Natural killer cell (primary cell): ENCODE data around the gene CA12. TPM values are rescaled to one million over a fixed set of nuclear protein-coding genes. Genes with fewer than 3 reads are reported as not detected.

Experiments
- ATAC-seq, 3 donors: fragments of 150-1000 bp in 2 of 3; fragments of 200-7000 bp in 1 of 3; cut with Tn5 transposase; 1 replicate in 1 of 3; 2 replicates in 2 of 3; pipeline ENCODE4 v1.10.0; 2021; ENCODE audit warnings: mild to moderate bottlenecking in 2 of 3, moderate library complexity in 2 of 3
- DNase-seq, 2 donors: peaks; one replicate each; pipeline versions ENCODE4 v3.0.0 to v3.0.0-alpha.2; 2013 to 2021; ENCODE audit warnings: mixed read lengths in 1 of 2
- H3K27ac ChIP-seq: one replicate; pipeline ENCODE4 v1.5.1; 2013; ENCODE audit warnings: mild to moderate bottlenecking, low read length
- H3K27me3 ChIP-seq: one replicate; pipeline ENCODE4 v1.6.1; 2013; ENCODE audit warnings: low read length; ENCODE audit not compliant: control insufficient read depth, insufficient read depth
- H3K36me3 ChIP-seq: one replicate; pipeline ENCODE4 v1.6.1; 2013; ENCODE audit warnings: low read length; ENCODE audit not compliant: control insufficient read depth, insufficient read depth
- H3K4me1 ChIP-seq: one replicate; pipeline ENCODE4 v1.6.1; 2013; ENCODE audit warnings: low read length; ENCODE audit not compliant: control insufficient read depth, insufficient read depth
- H3K4me3 ChIP-seq: one replicate; pipeline ENCODE4 v1.5.1; 2013; ENCODE audit warnings: low read length
- H3K9me3 ChIP-seq: one replicate; pipeline ENCODE4 v1.6.1; 2013; ENCODE audit warnings: low read length; ENCODE audit not compliant: control insufficient read depth, insufficient read depth
- H3K27ac Mint-ChIP-seq, 2 donors: one replicate each; pipeline ENCODE4 v1.8.0; 2022; ENCODE audit warnings: mild to moderate bottlenecking in 2 of 2, mixed read lengths in 2 of 2, moderate library complexity in 1 of 2
- H3K27me3 Mint-ChIP-seq, 2 donors: one replicate each; pipeline ENCODE4 v1.8.0; 2022; ENCODE audit warnings: low read depth in 2 of 2, mixed read lengths in 2 of 2
- H3K36me3 Mint-ChIP-seq: one replicate; pipeline ENCODE4 v1.8.0; 2022; ENCODE audit warnings: mixed read lengths
- H3K4me1 Mint-ChIP-seq, 2 donors: one replicate each; pipeline ENCODE4 v1.8.0; 2022; ENCODE audit warnings: mixed read lengths in 2 of 2
- H3K4me3 Mint-ChIP-seq: one replicate; pipeline ENCODE4 v1.8.0; 2022; ENCODE audit warnings: mild to moderate bottlenecking, moderate library complexity, mixed read lengths
- H3K9me3 Mint-ChIP-seq, 2 donors: one replicate each; pipeline ENCODE4 v1.8.0; 2022; ENCODE audit warnings: mixed read lengths in 2 of 2
- WGBS: methylation state at CpG from one replicate; pipeline ENCODE4 v1.1.7; 2013; ENCODE audit warnings: missing lambda C conversion rate; ENCODE audit not compliant: insufficient coverage; 5-methylcytosine and 5-hydroxymethylcytosine counted together
- intact Hi-C: fragments of 100-400 bp; cut with micrococcal nuclease; formaldehyde crosslinking; loops from one replicate; pipeline ENCODE4 v1.14.2; 2022
- total RNA-seq, 4 donors: library from RNA; stranded (reverse); fragments of 120-200 nt in 1 of 4; gene quantifications; one replicate each; pipeline versions ENCODE4 v1.2.3 to v1.2.4, GENCODE V29; 2013 to 2022
- TF ChIP-seq, protein P1 (sequence below): fragments of 200-600 bp; IDR thresholded peaks from one replicate; pipeline ENCODE4 v1.8.0; 2022; ENCODE audit warnings: antibody characterized with exemption

The CA12 gene
- total RNA-seq, 3 donors from 2014 or later (not counting 1 experiment from before 2014, with no cell fraction given), result not detected

DNA sequence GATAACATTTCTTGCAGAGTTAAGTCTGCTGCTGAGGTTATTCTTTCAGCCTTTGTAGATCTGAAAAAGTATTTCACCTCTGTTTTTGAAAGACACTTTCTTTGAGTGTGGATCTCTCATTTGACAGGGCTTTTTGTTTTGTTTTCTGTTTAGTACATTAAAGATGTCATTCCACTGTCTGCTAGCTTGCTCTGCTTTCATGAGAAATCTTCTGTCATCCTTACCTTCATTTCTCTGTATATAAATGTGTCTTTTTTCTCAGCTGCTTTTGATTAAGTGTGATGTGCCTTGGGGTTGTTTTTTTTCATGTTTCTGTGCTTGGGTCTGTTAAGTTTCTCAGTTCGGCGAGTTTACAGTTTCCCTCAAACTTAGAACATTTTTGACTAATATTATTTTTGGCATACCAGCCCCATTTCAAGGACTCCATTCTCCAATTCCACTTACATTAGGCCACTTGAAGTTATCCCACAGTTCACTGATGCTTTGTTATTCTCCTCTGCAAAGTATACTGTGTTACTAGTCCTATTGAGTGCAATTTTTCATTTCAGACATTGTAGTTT, 43.9 kb upstream of the CA12 start:
- 100% methylated on average over 2 of the region's 2 CpGs for WGBS
- Histone ChIP-seq H3K27ac (no peak overlapping the region), H3K36me3 (no peaks in the 10 kb centered on the region), H3K4me1 (no peaks in the 10 kb centered on the region), H3K9me3 (no peaks in the 10 kb centered on the region), H3K4me3 (no peak overlapping the region), H3K27me3 (no peaks in the 10 kb centered on the region)
- no peak for ATAC-seq
- intact Hi-C loops, result no loop called here
- DNase-seq, result no peak
- Mint-ChIP-seq H3K27ac (no peak overlapping the region), H3K4me3 (no peak overlapping the region), H3K27me3 (peaks cover 0 to 3% of the 10 kb centered on the region in 2 donors), H3K4me1 (no peaks in the 10 kb centered on the region), H3K9me3 (peaks cover 0 to 3% of the 10 kb centered on the region in 2 donors), H3K36me3 (no peaks in the 10 kb centered on the region)
- TF ChIP-seq, protein P1, sequence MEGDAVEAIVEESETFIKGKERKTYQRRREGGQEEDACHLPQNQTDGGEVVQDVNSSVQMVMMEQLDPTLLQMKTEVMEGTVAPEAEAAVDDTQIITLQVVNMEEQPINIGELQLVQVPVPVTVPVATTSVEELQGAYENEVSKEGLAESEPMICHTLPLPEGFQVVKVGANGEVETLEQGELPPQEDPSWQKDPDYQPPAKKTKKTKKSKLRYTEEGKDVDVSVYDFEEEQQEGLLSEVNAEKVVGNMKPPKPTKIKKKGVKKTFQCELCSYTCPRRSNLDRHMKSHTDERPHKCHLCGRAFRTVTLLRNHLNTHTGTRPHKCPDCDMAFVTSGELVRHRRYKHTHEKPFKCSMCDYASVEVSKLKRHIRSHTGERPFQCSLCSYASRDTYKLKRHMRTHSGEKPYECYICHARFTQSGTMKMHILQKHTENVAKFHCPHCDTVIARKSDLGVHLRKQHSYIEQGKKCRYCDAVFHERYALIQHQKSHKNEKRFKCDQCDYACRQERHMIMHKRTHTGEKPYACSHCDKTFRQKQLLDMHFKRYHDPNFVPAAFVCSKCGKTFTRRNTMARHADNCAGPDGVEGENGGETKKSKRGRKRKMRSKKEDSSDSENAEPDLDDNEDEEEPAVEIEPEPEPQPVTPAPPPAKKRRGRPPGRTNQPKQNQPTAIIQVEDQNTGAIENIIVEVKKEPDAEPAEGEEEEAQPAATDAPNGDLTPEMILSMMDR, result no peak

DNA sequence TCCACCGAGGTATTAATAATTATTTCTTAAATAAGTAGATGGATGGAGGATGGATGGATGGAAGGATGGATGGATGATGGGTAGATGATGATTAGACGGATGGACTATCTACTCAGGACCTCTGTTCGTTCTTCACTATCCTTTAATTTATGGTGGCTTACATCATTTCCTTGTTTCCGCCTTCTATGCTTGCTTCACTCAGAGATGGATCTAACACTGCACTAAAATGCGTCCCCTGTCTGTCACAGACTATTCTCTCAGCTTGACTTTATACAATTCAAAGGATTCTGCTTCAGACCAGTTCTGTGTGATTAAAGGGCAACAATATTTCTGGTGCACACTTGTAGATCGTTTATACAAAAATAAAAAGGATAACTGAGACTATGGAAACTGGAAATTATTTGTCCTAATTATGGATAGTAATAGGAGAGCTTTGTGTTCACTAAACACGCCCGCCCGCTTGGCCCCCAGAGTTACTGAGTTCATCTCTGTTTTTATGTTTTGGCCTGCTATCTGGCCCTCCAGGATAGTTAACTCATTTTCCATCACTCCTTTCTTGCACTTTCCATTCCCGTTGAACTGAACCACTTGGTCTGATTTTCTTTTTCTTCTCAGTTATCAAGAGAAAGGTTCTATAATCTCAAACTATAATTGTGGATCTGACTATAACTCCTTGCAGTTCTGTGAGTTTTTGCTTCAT, 41.4 kb upstream of the CA12 start:
- Histone ChIP-seq H3K4me1 (no peaks in the 10 kb centered on the region), H3K9me3 (no peaks in the 10 kb centered on the region), H3K4me3 (no peak overlapping the region), H3K27me3 (no peaks in the 10 kb centered on the region), H3K36me3 (no peaks in the 10 kb centered on the region), H3K27ac (no peak overlapping the region)
- peaks cover 0 to 3% of the 10 kb centered on the region in 2 donors for H3K27me3 Mint-ChIP-seq
- TF ChIP-seq, protein P1, result no peak
- peaks cover 0 to 3% of the 10 kb centered on the region in 2 donors for H3K9me3 Mint-ChIP-seq
- no peaks in the 10 kb centered on the region for H3K4me1 Mint-ChIP-seq
- intact Hi-C loops, result no loop called here
- ATAC-seq (no peak), DNase-seq (no peak)
- no peak overlapping the region for H3K4me3 Mint-ChIP-seq
- 93% methylated on average over 9 of the region's 10 CpGs for WGBS
- H3K36me3 Mint-ChIP-seq, result no peaks in the 10 kb centered on the region
- H3K27ac Mint-ChIP-seq, result no peak overlapping the region

GRCh38 chr15:63421433-63421832, 39.8 kb upstream of the CA12 start:
- intact Hi-C loops, result no loop called here
- H3K27ac Mint-ChIP-seq, result no peak overlapping the region
- Histone ChIP-seq H3K4me1 (no peaks in the 10 kb centered on the region), H3K9me3 (no peaks in the 10 kb centered on the region), H3K27ac (no peak overlapping the region), H3K36me3 (no peaks in the 10 kb centered on the region), H3K4me3 (no peak overlapping the region), H3K27me3 (no peaks in the 10 kb centered on the region)
- H3K9me3 Mint-ChIP-seq, result no peaks in the 10 kb centered on the region
- ATAC-seq, result no peak
- no peak overlapping the region for H3K4me3 Mint-ChIP-seq
- H3K36me3 Mint-ChIP-seq, result no peaks in the 10 kb centered on the region
- no peaks in the 10 kb centered on the region for H3K4me1 Mint-ChIP-seq
- 83% methylated on average over 1 of the region's 3 CpGs for WGBS
- H3K27me3 Mint-ChIP-seq, result peaks cover 0 to 3% of the 10 kb centered on the region in 2 donors
- DNase-seq, result no peak
- TF ChIP-seq, protein P1, result no peak

DNA sequence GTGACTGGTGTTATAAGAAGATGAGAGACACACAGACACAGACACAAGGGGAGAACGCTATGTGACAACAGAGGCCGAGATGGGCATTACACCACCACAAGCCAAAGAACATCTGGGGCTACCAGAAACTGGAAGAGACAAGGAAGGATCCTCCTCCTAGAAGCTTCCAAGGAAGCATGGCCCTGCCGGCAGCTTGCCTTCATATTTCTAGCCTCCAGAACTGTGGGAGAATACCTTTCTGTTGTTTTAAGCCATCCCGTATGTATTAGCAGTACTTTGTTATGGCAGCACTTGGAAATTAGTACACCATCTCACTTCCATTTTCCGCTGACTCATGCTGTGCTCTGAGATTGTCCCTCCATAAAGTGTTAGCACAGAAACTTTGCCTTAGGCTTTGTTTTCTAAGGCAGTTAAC, 38.7 kb upstream of the CA12 start:
- Mint-ChIP-seq H3K4me1 (no peaks in the 10 kb centered on the region), H3K27ac (no peak overlapping the region)
- intact Hi-C loops, result no loop called here

More for the DNA sequence above, 38.7 kb upstream of the CA12 start:
- H3K36me3 Mint-ChIP-seq, result no peaks in the 10 kb centered on the region
- Histone ChIP-seq H3K9me3 (no peaks in the 10 kb centered on the region), H3K4me3 (no peak overlapping the region), H3K27ac (no peak overlapping the region), H3K36me3 (no peaks in the 10 kb centered on the region), H3K27me3 (no peaks in the 10 kb centered on the region), H3K4me1 (no peaks in the 10 kb centered on the region)
- no peak overlapping the region for H3K4me3 Mint-ChIP-seq
- TF ChIP-seq, protein P1, result no peak
- DNase-seq (no peak), ATAC-seq (no peak)
- 85% methylated on average over 4 of the region's 5 CpGs for WGBS
- H3K9me3 Mint-ChIP-seq, result no peaks in the 10 kb centered on the region
- peaks cover 0 to 5% of the 10 kb centered on the region in 2 donors for H3K27me3 Mint-ChIP-seq
